Stimulated activated CD4-positive, alpha-beta T cell treated with anti-CD3 and anti-CD28 coated beads, Interleukin-2, amount 100 ng/mL, for 4 hours (primary cell): ENCODE results near the gene RTL9.
"Not testable (repeated sequence)": the region's sequence is repeated elsewhere in the genome, so short reads cannot be mapped to it uniquely, and the experiment has no call there.

ENCODE experiments used
- DNase-seq: peaks from one replicate; pipeline ENCODE4 v3.0.0-alpha.2; 2020; ENCODE audit warnings: low read depth

The RTL9 gene

DNA sequence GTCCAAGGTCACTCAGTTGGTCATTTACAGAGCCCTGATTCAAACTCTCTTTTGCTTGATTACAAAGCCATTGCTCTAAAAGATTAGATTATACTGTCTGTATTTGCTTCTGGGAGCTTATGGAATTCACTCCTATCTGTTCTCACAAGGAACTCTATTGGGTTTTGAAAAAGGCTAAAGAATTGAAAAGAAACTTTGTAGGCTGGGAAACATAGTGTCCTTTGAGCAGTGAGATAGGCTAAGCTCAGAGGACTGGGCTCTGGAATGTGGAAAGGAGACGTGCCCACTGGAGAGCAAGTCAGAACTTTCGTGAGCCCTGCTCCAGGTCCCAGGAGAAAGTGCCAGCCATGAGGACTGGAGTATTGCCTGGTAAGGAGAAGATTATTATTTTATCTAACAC is at the start of gene RTL9:
RTL9 (plus strand) TSS at position 301 of the 400 bp plus-strand sequence. CDS start 91,770 bp downstream, outside the sequence.
- DNase-seq = no peak

DNA sequence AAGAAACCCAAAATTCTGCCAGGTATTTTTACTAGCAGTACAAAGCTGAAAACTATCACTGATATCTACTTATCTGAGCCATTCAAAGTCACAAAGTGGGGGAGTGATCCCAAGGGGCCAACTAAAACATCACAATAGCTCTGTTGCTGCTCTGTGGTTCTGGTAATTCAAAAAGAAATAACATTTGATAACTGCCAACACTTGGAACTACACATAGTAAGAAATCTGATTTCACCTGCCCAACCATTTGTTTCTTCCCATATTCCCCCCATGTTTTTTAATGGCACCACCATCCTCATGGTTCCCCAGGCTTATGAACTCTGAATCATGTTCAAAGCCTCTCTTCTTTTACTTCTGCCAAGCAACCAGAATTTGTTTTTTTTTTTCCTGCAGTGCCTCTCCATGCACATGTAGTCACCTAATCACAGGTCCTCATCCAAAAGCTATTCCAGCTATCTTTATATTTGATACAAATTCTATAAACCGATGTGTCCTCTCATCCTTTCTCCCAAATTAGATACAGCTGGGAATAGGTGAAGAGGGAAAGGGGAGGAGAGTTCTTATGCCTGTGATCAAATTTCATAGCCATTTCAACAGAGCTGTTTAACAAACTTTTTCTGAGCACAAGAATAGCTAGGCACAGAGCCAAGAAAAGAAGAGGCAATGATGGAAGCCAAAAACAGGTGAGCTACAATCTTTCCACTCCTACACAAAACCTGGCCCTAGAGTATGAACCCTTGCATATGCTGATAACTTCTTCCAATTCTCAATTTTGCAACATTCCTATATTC is 48.5 kb upstream of the RTL9 start:
- DNase-seq = no peak

DNA sequence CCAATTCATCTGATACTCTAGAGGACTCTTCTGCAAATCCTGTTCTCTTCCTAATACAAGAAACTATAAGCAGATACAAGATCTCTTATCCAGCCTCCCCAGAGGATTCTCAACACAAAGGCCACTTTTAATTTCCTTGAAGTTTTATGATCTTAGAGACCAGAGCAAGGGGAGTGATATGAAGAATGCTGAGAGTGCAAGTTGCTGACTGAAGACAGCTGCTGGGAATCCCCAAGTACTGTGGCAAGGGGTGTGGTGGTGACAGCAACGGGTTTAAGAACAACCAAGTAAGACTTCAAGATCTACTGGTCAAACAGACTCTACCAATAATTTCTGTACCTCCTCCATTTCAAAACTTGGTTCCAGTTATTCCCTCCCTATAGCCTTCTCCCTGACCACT is 47.8 kb upstream of the RTL9 start:
- no peak for DNase-seq

- DNase-seq = no peak
Observed at GRCh38 chrX:110311437-110312230, 47.0 kb upstream of the RTL9 start.

DNA sequence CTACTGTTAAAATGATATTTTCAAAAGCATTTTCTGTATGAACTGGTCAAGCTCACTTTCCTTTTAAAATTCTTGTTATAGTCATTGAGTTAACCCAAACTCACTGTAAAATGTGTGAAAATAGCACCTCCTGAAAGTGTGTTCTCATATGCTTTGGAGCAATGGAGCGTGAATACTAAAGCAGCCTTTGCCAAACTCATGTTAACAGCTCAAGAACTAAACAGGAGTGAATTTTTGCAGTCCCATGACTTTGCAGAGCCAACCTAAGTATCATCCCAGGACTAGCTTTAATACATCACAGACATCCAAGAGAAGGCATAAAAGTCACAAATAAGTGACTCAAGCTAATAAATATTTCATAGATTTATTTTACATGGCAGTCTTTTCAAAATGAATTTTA is 43.1 kb upstream of the RTL9 start:
- DNase-seq = no peak

GRCh38 chrX:110316351-110317060 is 42.1 kb upstream of the RTL9 start:
- no peak for DNase-seq

GRCh38 chrX:110317061-110317819 is 41.4 kb upstream of the RTL9 start:
- peak; percentile 0 for DNase-seq

DNA sequence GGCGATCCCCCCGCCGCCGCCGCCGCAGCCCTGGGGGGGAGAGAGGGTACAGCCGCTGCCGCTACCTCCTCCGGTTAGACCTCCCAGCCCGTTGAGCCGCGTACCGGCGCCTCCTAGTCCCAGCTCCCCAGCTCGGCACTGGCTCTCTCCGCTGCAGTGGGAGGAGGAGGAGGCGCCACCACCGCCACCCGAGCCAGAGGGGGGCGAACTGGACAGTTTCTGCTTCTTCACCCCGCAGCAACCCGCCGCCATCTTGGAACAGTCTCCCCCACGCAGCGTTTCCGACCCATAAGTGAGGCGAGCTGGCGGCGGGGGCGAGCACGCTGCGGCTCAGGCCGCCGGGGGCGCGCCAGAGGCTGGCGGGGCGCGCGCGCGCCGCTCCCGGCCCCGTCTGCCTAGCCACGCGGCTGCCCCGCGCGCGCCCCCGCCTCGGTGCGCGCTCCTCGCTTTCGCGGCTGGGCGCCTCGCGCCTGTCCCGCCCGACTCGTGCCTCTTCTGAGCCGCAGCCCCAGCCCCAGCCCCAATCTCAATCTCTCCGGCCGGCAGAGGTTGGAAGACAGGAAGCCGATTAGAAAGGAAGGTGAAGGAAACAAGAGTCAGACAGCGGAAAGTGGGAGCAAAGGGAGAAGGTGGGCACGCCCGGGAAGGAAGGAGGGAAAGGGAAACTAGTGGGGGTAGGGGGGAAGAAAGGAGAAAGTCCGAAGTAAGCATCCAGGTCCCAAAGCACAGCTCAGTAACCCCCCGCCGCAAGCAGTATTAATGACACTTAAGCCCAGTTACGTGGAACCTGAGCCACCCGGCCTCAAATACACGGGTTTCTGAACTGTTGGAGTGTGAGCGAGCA is 40.6 kb upstream of the RTL9 start, which contains the start of gene AMMECR1:
AMMECR1 (minus strand) TSS at position 266 of the 844 bp plus-strand sequence; CDS start at position 252, 14 bp downstream.
- DNase-seq = peak; percentile 70

GRCh38 chrX:110318664-110318968 is 40.0 kb upstream of the RTL9 start:
- DNase-seq = no peak

- no peak for DNase-seq
Observed at GRCh38 chrX:110320381-110320987, 38.2 kb upstream of the RTL9 start.

- no peak for DNase-seq
Observed at GRCh38 chrX:110321081-110321480, 37.6 kb upstream of the RTL9 start.

DNA sequence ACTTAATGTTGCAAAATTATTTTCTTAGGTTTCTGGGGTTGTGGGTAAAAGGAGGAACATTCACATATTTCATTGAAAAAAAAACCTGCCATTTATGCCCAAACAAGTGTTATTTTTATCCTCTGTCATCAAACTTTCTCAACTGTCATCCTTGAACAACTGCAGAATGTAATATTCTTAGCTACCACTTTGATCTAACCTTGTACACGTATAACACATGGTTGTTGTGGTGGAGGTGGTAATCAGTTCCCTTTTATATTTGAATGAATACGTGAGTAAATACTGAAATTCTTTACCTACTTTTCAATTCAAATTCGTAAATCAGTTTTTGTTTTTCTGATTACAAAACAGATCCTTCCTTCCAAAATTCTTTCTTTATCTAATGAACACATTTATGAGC is 37.0 kb upstream of the RTL9 start:
- DNase-seq = no peak

DNA sequence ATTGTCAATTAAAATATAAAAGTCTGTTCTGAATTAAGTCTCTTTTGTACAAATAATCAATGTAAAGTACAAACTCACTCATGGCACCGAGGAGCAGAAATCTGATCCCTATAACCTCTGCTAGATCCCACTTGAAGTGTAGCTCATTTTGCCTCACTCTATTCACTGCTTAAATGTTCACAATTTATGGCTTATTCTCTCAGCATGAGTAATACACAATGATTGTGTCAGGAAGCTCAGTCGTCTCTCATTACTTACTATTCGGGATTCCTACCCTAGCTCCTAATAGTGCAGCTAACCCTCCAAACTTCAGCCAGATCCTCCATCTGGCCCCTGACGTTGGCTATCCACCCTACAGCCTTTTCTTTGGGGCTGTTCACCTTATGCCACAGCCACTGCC is 36.0 kb upstream of the RTL9 start:
- no peak for DNase-seq

DNA sequence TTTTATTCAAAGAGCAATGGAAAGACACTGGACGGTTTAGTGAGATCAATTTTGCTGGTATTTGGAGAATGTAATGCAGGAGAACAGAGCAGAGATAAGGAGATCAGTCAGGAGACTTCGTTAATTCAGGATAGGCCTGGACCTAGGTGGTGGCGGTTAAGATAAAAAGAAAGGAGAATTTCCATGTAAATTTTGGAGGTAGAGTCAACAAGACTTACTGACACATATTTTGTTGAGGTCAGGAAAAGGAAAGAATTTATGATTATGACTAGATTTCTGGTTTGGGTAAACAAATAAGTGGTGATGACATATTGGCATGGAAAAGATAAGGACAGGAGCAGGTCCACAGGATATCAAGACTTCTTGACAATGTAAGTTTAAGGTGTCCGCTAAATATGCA is 31.9 kb upstream of the RTL9 start:
- DNase-seq = no peak

GRCh38 chrX:110327336-110327735 is 31.3 kb upstream of the RTL9 start:
- no peak for DNase-seq

- DNase-seq = not testable (repeated sequence)
Observed at GRCh38 chrX:110328613-110329012, 30.0 kb upstream of the RTL9 start.

- DNase-seq = no peak
Observed at GRCh38 chrX:110331444-110332030, 27.1 kb upstream of the RTL9 start.

DNA sequence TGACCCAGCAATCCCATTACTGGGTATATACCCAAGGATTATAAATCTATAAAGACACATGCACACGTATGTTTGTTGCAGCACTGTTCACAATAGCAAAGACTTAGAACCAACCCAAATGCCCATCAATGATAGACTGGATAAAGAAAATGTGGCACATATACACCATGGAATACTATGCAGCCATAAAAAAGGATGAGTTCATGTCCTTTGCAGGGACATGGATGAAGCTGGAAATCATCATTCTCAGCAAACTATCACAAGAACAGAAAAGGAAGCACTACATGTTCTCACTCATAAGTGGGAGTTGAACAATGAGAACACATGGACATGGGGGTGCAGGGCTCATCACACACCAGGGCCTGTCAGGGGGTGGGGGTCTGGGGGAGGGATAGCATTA is 25.2 kb upstream of the RTL9 start:
- not testable (repeated sequence) for DNase-seq

DNA sequence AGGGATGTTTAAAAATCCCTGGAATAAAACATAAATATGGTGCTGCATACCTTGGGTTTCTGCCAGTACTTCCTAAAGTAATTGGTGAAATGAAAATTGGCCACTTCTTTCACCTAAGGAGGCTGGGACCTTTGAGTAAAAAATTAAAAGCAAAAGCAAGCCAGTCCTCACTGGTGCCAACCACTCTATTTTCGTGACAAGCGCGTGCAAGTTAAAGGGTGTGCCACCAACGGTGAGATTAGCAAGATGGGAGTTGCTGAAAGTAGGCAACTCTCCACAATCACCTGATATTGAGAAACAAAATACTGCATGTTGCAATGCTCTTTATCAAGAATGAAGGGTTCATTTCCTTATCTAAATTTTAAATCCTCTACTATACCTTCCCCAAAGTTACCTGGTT is 19.7 kb upstream of the RTL9 start:
- DNase-seq = no peak
